H1 (cell line): ENCODE data around the gene TMEM156. TPM values are rescaled to one million over a fixed set of nuclear protein-coding genes. Genes with fewer than 3 reads are reported as not detected.

Experiments
- CTCF ChIA-PET: fragments of 300-600 bp; sonication (Branson Sonifier 250); formaldehyde crosslinking; loops from one replicate; lab custom pipeline; 2021; ENCODE audit not compliant: partially characterized antibody; lab: Charles Lee
- POLR2A ChIA-PET: fragments of 300-600 bp; sonication (Branson Sonifier 250); formaldehyde crosslinking; loops from one replicate; lab custom pipeline; 2021; ENCODE audit warnings: inconsistent platforms; ENCODE audit not compliant: partially characterized antibody; lab: Charles Lee
- DNase-seq, 2 experiments: peaks; one replicate each; pipeline versions ENCODE4 v3.0.0 to v3.0.0-alpha.2; 2010 to 2022; ENCODE audit warnings: low spot score in 2 of 2, low read depth in 1 of 2, mixed read lengths in 1 of 2
- FAIRE-seq: peaks from 2 replicates; lab custom pipeline; 2011; peaks lifted over from hg19 to GRCh38; lab: Jason Lieb, UNC
- H2AFZ ChIP-seq: 2 replicates; pipeline ENCODE4 v1.8.1; 2012; ENCODE audit warnings: low read length, inconsistent platforms
- H2AK5ac ChIP-seq: 2 replicates; pipeline ENCODE4 v1.6.1; 2013; ENCODE audit warnings: low read depth, low read length
- H2BK120ac ChIP-seq: replicated peaks from 2 replicates; pipeline ENCODE3; 2013; ENCODE audit warnings: low read depth, low read length, inconsistent platforms
- H2BK12ac ChIP-seq: 2 replicates; pipeline ENCODE4 v1.6.1; 2013; ENCODE audit warnings: low read depth, low read length
- H2BK15ac ChIP-seq: 2 replicates; pipeline ENCODE4 v1.6.1; 2013; ENCODE audit warnings: low read length
- H2BK20ac ChIP-seq: 2 replicates; pipeline ENCODE4 v1.6.1; 2013; ENCODE audit warnings: low read length
- H2BK5ac ChIP-seq: 2 replicates; pipeline ENCODE4 v1.6.1; 2013; ENCODE audit warnings: low read depth, low read length
- H3K14ac ChIP-seq: 2 replicates; pipeline ENCODE4 v1.6.1; 2013; ENCODE audit warnings: inconsistent platforms; ENCODE audit not compliant: insufficient read length
- H3K18ac ChIP-seq: 2 replicates; pipeline ENCODE4 v1.6.1; 2013; ENCODE audit warnings: low read length; ENCODE audit errors: extremely low read depth
- H3K23ac ChIP-seq: 2 replicates; pipeline ENCODE4 v1.6.1; 2013; ENCODE audit warnings: inconsistent platforms; ENCODE audit not compliant: insufficient read length
- H3K23me2 ChIP-seq: 2 replicates; pipeline ENCODE4 v1.6.1; 2013; ENCODE audit warnings: low read depth, low read length
- H3K27ac ChIP-seq: 2 replicates; pipeline ENCODE4 v1.6.1; 2011; ENCODE audit warnings: low read depth, low read length, inconsistent platforms
- H3K27me3 ChIP-seq, 4 experiments: replicated peaks in 1 of 4; 1 replicate in 1 of 4; 2 replicates in 3 of 4; pipeline versions ENCODE4 v1.6.1 to v1.8.1; 2011 to 2013; ENCODE audit warnings: low read length in 3 of 4, mild to moderate bottlenecking in 3 of 4, inconsistent platforms in 2 of 4, mixed read lengths in 2 of 4, moderate library complexity in 1 of 4; ENCODE audit not compliant: control insufficient read depth in 3 of 4, insufficient read depth in 3 of 4; ENCODE audit errors: extremely low read depth in 1 of 4
- H3K36me3 ChIP-seq, 4 experiments: 2 replicates each; pipeline versions ENCODE4 v1.6.1 to v1.8.1; 2011 to 2013; ENCODE audit warnings: mild to moderate bottlenecking in 4 of 4, low read length in 3 of 4, moderate library complexity in 2 of 4, control low read depth in 1 of 4, inconsistent platforms in 1 of 4; ENCODE audit not compliant: insufficient read depth in 4 of 4, control insufficient read depth in 2 of 4
- H3K4ac ChIP-seq: replicated peaks from 2 replicates; pipeline ENCODE3; 2013; ENCODE audit warnings: low read length, low read depth, mixed read lengths, inconsistent platforms; ENCODE audit not compliant: insufficient read length
- H3K4me1 ChIP-seq, 4 experiments: replicated peaks in 1 of 4; 1 replicate in 1 of 4; 2 replicates in 3 of 4; pipeline versions ENCODE4 v1.6.1 to v1.8.1; 2011 to 2013; ENCODE audit warnings: low read length in 3 of 4, inconsistent platforms in 2 of 4, mixed read lengths in 1 of 4; ENCODE audit not compliant: insufficient read depth in 4 of 4, control insufficient read depth in 3 of 4
- H3K4me2 ChIP-seq, 2 experiments: 2 replicates each; pipeline versions ENCODE4 v1.6.1 to v1.8.1; 2011 to 2013; ENCODE audit warnings: low read depth in 2 of 2, low read length in 2 of 2, control low read depth in 1 of 2, inconsistent platforms in 1 of 2, mild to moderate bottlenecking in 1 of 2; ENCODE audit not compliant: insufficient read depth in 1 of 2
- H3K4me3 ChIP-seq, 4 experiments: fragments of 200-600, 300-600 bp in 1 of 4; sonication (generic), shearing (Covaris generic), sonication (Bioruptor Twin) in 1 of 4; 2 replicates each; pipeline versions ENCODE4 v1.5.1 to v1.8.1; 2011 to 2016; ENCODE audit warnings: low read length in 4 of 4, low read depth in 3 of 4, control low read depth in 2 of 4, inconsistent platforms in 2 of 4, mild to moderate bottlenecking in 2 of 4, mixed read lengths in 1 of 4, moderate library complexity in 1 of 4; ENCODE audit not compliant: insufficient read depth in 2 of 4; ENCODE audit errors: extremely low read depth in 1 of 4
- H3K56ac ChIP-seq: replicated peaks from 2 replicates; pipeline ENCODE3; 2013; ENCODE audit warnings: low read depth, mild to moderate bottlenecking, mixed read lengths, low read length, inconsistent platforms; ENCODE audit not compliant: insufficient read length
- H3K79me1 ChIP-seq: 2 replicates; pipeline ENCODE4 v1.6.1; 2013; ENCODE audit warnings: low read depth, low read length, control low read depth
- H3K79me2 ChIP-seq, 2 experiments: 2 replicates each; pipeline versions ENCODE4 v1.6.1 to v1.8.1; 2012 to 2013; ENCODE audit warnings: low read length in 2 of 2, mild to moderate bottlenecking in 2 of 2, inconsistent platforms in 1 of 2; ENCODE audit not compliant: insufficient read depth in 2 of 2, control insufficient read depth in 1 of 2
- H3K9ac ChIP-seq, 4 experiments: replicated peaks in 1 of 4; 1 replicate in 1 of 4; 2 replicates in 3 of 4; pipeline versions ENCODE4 v1.6.1 to v1.8.1; 2011 to 2013; ENCODE audit warnings: low read depth in 3 of 4, low read length in 3 of 4, control low read depth in 2 of 4, mild to moderate bottlenecking in 2 of 4, moderate library complexity in 2 of 4, inconsistent platforms in 1 of 4; ENCODE audit errors: extremely low read depth in 1 of 4
- H3K9me3 ChIP-seq, 2 experiments: 2 replicates each; pipeline versions ENCODE4 v1.6.1 to v1.8.1; 2012 to 2013; ENCODE audit warnings: mild to moderate bottlenecking in 2 of 2, moderate library complexity in 2 of 2, control low read depth in 1 of 2, inconsistent platforms in 1 of 2, low read depth in 1 of 2, low read length in 1 of 2, mixed read lengths in 1 of 2; ENCODE audit not compliant: insufficient read depth in 2 of 2
- H4K20me1 ChIP-seq, 2 experiments: replicated peaks in 1 of 2; 2 replicates each; pipeline versions ENCODE3 to v1.8.1; 2011 to 2013; ENCODE audit warnings: inconsistent platforms in 2 of 2, low read length in 2 of 2, mild to moderate bottlenecking in 1 of 2; ENCODE audit not compliant: insufficient read depth in 2 of 2, control insufficient read depth in 1 of 2
- H4K5ac ChIP-seq: 2 replicates; pipeline ENCODE4 v1.6.1; 2013; ENCODE audit warnings: low read length, low read depth, mixed read lengths, inconsistent platforms; ENCODE audit not compliant: insufficient read length
- H4K8ac ChIP-seq: 2 replicates; pipeline ENCODE4 v1.8.0; 2013; ENCODE audit warnings: mild to moderate bottlenecking, moderate library complexity, low read length, inconsistent platforms; ENCODE audit not compliant: insufficient read depth; ENCODE audit errors: extremely low read depth
- H4K91ac ChIP-seq: replicated peaks from 2 replicates; pipeline ENCODE3; 2013; ENCODE audit warnings: low read length, mixed read lengths, inconsistent platforms; ENCODE audit not compliant: insufficient read length
- BCL11A ChIP-seq, 2 experiments: IDR thresholded peaks; one replicate each; pipeline ENCODE4 v1.6.1; 2011; ENCODE audit warnings: low read depth in 2 of 2, low read length in 2 of 2, mild to moderate bottlenecking in 2 of 2
- HDAC2 ChIP-seq, 2 experiments: fragments of 300-600 bp in 1 of 2; sonication (generic) in 1 of 2; IDR thresholded peaks; 2 replicates each; pipeline ENCODE4 v1.6.1; 2011 to 2012; ENCODE audit warnings: low read depth in 2 of 2, low read length in 2 of 2, mild to moderate bottlenecking in 2 of 2, moderate library complexity in 2 of 2, borderline replicate concordance in 1 of 2, inconsistent platforms in 1 of 2
- NRF1 ChIP-seq: IDR thresholded peaks from 2 replicates; pipeline ENCODE4 v1.6.1; 2011; ENCODE audit warnings: mild to moderate bottlenecking, low read depth, low read length, improper control_type of control experiment
- SIN3A ChIP-seq, 2 experiments: IDR thresholded peaks in 1 of 2; conservative IDR thresholded peaks in 1 of 2; 2 replicates each; pipeline ENCODE4 v1.6.1; 2011 to 2012; ENCODE audit warnings: low read length in 2 of 2, improper control_type of control experiment in 1 of 2, low read depth in 1 of 2, mild to moderate bottlenecking in 1 of 2
- WGBS, 2 experiments: shearing (Covaris generic) in 1 of 2; methylation state at CpG; one replicate each; pipeline versions ENCODE4 v1.1.6 to v1.1.7; 2013 to 2015; ENCODE audit warnings: low lambda C conversion rate in 2 of 2, mixed read lengths in 2 of 2, inconsistent platforms in 1 of 2, low coverage in 1 of 2, missing lambda C conversion rate in 1 of 2; ENCODE audit not compliant: insufficient replicate concordance in 2 of 2, insufficient coverage in 1 of 2, insufficient read length in 1 of 2; ENCODE audit errors: extremely low coverage in 1 of 2, missing lambda C conversion rate in 1 of 2; 5-methylcytosine and 5-hydroxymethylcytosine counted together
- polyA plus RNA-seq, 7 experiments: library from polyadenylated mRNA; depleted of rRNA in 3 of 7; stranded (reverse) in 5 of 7; unstranded in 2 of 7; fragments of >200 nt in 5 of 7; fragments of 200-250 nt in 2 of 7; gene quantifications; 1 replicate in 5 of 7; 2 replicates in 1 of 7; 4 replicates in 1 of 7; pipeline versions ENCODE4 v1.2.1 to v1.2.3, GENCODE V29; 2011 to 2013; ENCODE audit warnings: missing spikeins in 2 of 7, mixed read lengths in 2 of 7
- total RNA-seq: library from RNA; stranded (reverse); fragmentation: NEBNext Ultra II Directional; extraction: Animal tissue kit (Norgen Biotek cat#: 25700); gene quantifications from 2 replicates; pipeline ENCODE4 v1.2.1, GENCODE V29; 2021

The TMEM156 gene
- total and polyA plus RNA-seq, 2 of the 8 experiments (the other 6 are each of a cell fraction or from before 2014, with no cell fraction given): not detected

- no peak within 1 kb of the TSS for H3K4ac ChIP-seq
- H3K79me2 ChIP-seq: peaks cover 0 to 6% of the 10 kb centered on the region in 2 experiments; a peak in 1 of 4 replicates
- H4K20me1 ChIP-seq: peaks cover 0 to 2% of the 10 kb centered on the region in 2 experiments
- H2BK120ac ChIP-seq: no peak within 1 kb of the TSS
- H2BK5ac ChIP-seq: no peak within 1 kb of the TSS
- H3K14ac ChIP-seq: no peak within 1 kb of the TSS
- H3K79me1 ChIP-seq: no peaks in the 10 kb centered on the region
- H3K23ac ChIP-seq: no peak within 1 kb of the TSS
- H4K8ac ChIP-seq: no peak within 1 kb of the TSS; the same call in 1 of the 2 replicates
- no peaks in the 10 kb centered on the region for H3K9me3 ChIP-seq
- peak within 1 kb of the TSS; percentile 47 to 73 for H3K4me2 ChIP-seq
- no peak within 1 kb of the TSS for H2BK20ac ChIP-seq
- H2AFZ ChIP-seq: no peak within 1 kb of the TSS
- H3K27me3 ChIP-seq: no peaks in the 10 kb centered on the region
- no peak within 1 kb of the TSS for H3K56ac ChIP-seq
- H3K36me3 ChIP-seq: no peaks in the 10 kb centered on the region
- no peak within 1 kb of the TSS for H4K91ac ChIP-seq
- H2BK12ac ChIP-seq: no peak within 1 kb of the TSS
- ChIA-PET POLR2A (interaction anchor here (1.0 kb wide), 1 partner anchor 18 kb away, joined by 3 read pairs; no protein-coding TSS in a partner anchor), CTCF (interaction anchor here (0.5 to 1.1 kb wide), 3 partner anchors 19 to 173 kb away, joined by 3 to 6 read pairs (median 4); no protein-coding TSS in a partner anchor)
- no peak within 1 kb of the TSS for H2BK15ac ChIP-seq
- H3K4me3 ChIP-seq: peak within 1 kb of the TSS in 3 of 4 experiments; percentile 13 to 46 (median 16); a peak in 4 of 8 replicates
- no peak within 1 kb of the TSS for H2AK5ac ChIP-seq
- H3K9ac ChIP-seq: no peak within 1 kb of the TSS
- WGBS, 2 experiments: 41% methylated on average over 7 of the region's 7 CpGs; no CpG with 5 or more reads in 1 of the 2 experiments
- H3K23me2 ChIP-seq: no peaks in the 10 kb centered on the region
- no peak within 1 kb of the TSS for H3K18ac ChIP-seq
- no peak within 1 kb of the TSS for H3K27ac ChIP-seq
- FAIRE-seq (peak; percentile 81), DNase-seq (no peak)
- H4K5ac ChIP-seq: no peak within 1 kb of the TSS
- peaks cover 2 to 6% (median 6%) of the 10 kb centered on the region in 4 experiments; a peak in 3 of 7 replicates for H3K4me1 ChIP-seq
- peak in 1 of 2 experiments; percentile 68; a peak in 1 of 4 replicates for TF ChIP-seq HDAC2 (IDR thresholded peaks at IDR 0.05; ENCODE audit: borderline replicate concordance in 1 of 2, low read depth in 2 of 2, low read length in 2 of 2)
- no peak for TF ChIP-seq BCL11A (IDR thresholded peaks at IDR 0.05; ENCODE audit: low read depth in 2 of 2, low read length in 2 of 2)
- no peak for TF ChIP-seq NRF1
- TF ChIP-seq SIN3A (conservative IDR thresholded peaks at IDR 0.05 in 1 of 2, IDR thresholded peaks at IDR 0.05 in 1 of 2; ENCODE audit: low read depth in 1 of 2, low read length in 2 of 2): peak in 1 of 2 experiments; percentile 83; a peak in 2 of 4 replicates
These were observed 30.0 kb upstream of the TMEM156 start, which contains the start of gene KLHL5 for GRCh38 chr4:39062094-39062769. KLHL5 (plus strand) TSS chr4:39062232; CDS start chr4:39062653, 421 bp downstream.
